Measurements from ENCODE around the gene PFKL. TPM values are rescaled to one million over a fixed set of nuclear protein-coding genes. Genes with fewer than 3 reads are reported as not detected.

PFKL gene
- total and polyA plus RNA-seq, 2 of the 8 experiments (the other 6 are each of a cell fraction or from before 2014, with no cell fraction given) = 80.2 to 82.3 TPM

DNA sequence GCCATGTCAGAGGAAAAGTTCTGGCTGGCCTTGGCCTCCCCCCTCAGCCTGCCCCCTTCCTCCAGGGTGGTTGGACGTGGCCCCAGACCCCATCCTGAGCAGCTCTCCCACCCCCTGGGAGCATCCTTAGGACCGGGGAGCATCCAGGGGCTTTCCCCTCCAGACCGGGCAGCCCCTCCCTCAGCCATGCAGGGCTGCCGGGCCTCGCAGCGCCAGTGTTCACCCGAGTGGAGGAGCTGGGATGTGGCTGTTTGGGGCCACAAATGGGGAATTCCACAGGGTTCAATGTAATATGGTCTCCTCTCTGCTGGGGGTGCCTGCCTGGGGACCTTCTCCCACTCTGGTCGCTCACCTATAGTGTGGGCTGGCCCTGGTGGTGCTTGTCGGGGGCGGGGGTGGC, 4.2 kb upstream of the PFKL start:
- no peaks in the 10 kb centered on the region for H3K79me2 ChIP-seq (ENCODE audit: control insufficient read depth in 1 of 2, insufficient read depth in 2 of 2, low read length in 2 of 2)
- no peak overlapping the region for H3K14ac ChIP-seq (ENCODE audit: insufficient read length)
- no peaks in the 10 kb centered on the region for H3K36me3 ChIP-seq (ENCODE audit: control insufficient read depth in 2 of 4, insufficient read depth in 4 of 4, low read length in 3 of 4)
- H3K27ac ChIP-seq (ENCODE audit: low read depth, low read length) = no peak overlapping the region
- H2BK20ac ChIP-seq (ENCODE audit: low read length) = no peak overlapping the region
- no peak overlapping the region for H2AK5ac ChIP-seq (ENCODE audit: low read depth, low read length)
- H4K91ac ChIP-seq (replicated peaks; ENCODE audit: insufficient read length, low read length) = no peak overlapping the region
- peaks cover 0 to 3% (median 0%) of the 10 kb centered on the region in 4 experiments; a peak in 2 of 7 replicates for H3K27me3 ChIP-seq (replicated peaks in 1 of 4; ENCODE audit: control insufficient read depth in 3 of 4, extremely low read depth in 1 of 4, insufficient read depth in 3 of 4, low read length in 3 of 4)
- H2BK12ac ChIP-seq (ENCODE audit: low read depth, low read length) = no peak overlapping the region
- no peaks in the 10 kb centered on the region for H4K20me1 ChIP-seq (replicated peaks in 1 of 2; ENCODE audit: control insufficient read depth in 1 of 2, insufficient read depth in 2 of 2, low read length in 2 of 2)
- no peak overlapping the region for H4K5ac ChIP-seq (ENCODE audit: insufficient read length, low read depth, low read length)
- no peak overlapping the region for H3K56ac ChIP-seq (replicated peaks; ENCODE audit: insufficient read length, low read depth, low read length)
- peaks cover 0 to 8% (median 1%) of the 10 kb centered on the region in 4 experiments; a peak in 4 of 7 replicates for H3K4me1 ChIP-seq (replicated peaks in 1 of 4; ENCODE audit: control insufficient read depth in 3 of 4, insufficient read depth in 4 of 4, low read length in 3 of 4)
- no peaks in the 10 kb centered on the region for H3K79me1 ChIP-seq (ENCODE audit: low read depth, low read length)
- no peak overlapping the region for H2BK5ac ChIP-seq (ENCODE audit: low read depth, low read length)
- H3K9me3 ChIP-seq (ENCODE audit: insufficient read depth in 2 of 2, low read depth in 1 of 2, low read length in 1 of 2) = no peaks in the 10 kb centered on the region
- H3K9ac ChIP-seq (replicated peaks in 1 of 4; ENCODE audit: extremely low read depth in 1 of 4, low read depth in 3 of 4, low read length in 3 of 4) = no peak overlapping the region
- no peak overlapping the region for H4K8ac ChIP-seq (ENCODE audit: extremely low read depth, insufficient read depth, low read length)
- POLR2A ChIA-PET (ENCODE audit: partially characterized antibody) = no interaction called here
- DNase-seq (ENCODE audit: low read depth in 1 of 2, low spot score in 2 of 2) = no peak
- peaks cover 10% of the 10 kb centered on the region; the same call in 1 of the 2 replicates for H3K23me2 ChIP-seq (ENCODE audit: low read depth, low read length)
- 88% methylated on average over 10 of the region's 10 CpGs; no CpG with 5 or more reads in 1 of the 2 experiments for WGBS, 2 experiments (ENCODE audit: extremely low coverage in 1 of 2, insufficient coverage in 1 of 2, insufficient read length in 1 of 2, insufficient replicate concordance in 2 of 2, low coverage in 1 of 2, low lambda C conversion rate in 2 of 2, missing lambda C conversion rate in 1 of 2)
- no peak overlapping the region for H2BK120ac ChIP-seq (replicated peaks; ENCODE audit: low read depth, low read length)
- H2BK15ac ChIP-seq (ENCODE audit: low read length) = no peak overlapping the region
- H2AFZ ChIP-seq (ENCODE audit: low read length) = no peak overlapping the region
- CTCF ChIA-PET (ENCODE audit: partially characterized antibody) = interaction anchor here (1.2 to 5.0 kb wide), 3 partner anchors 10 to 33 kb away, joined by 3 to 53 read pairs (median 3); partner anchors contain the start of gene AIRE
- H3K4me3 ChIP-seq (ENCODE audit: extremely low read depth in 1 of 4, insufficient read depth in 2 of 4, low read depth in 3 of 4, low read length in 4 of 4) = no peak overlapping the region
- H3K23ac ChIP-seq (ENCODE audit: insufficient read length) = no peak overlapping the region
- no peak for FAIRE-seq
- H3K18ac ChIP-seq (ENCODE audit: extremely low read depth, low read length) = no peak overlapping the region
- H3K4me2 ChIP-seq (ENCODE audit: insufficient read depth in 1 of 2, low read depth in 2 of 2, low read length in 2 of 2) = no peak overlapping the region
- H3K4ac ChIP-seq (replicated peaks; ENCODE audit: insufficient read length, low read depth, low read length) = no peak overlapping the region

All from H1 (cell line).